Nephron (organoid): Measurements from ENCODE around the gene ARHGAP15.
A peak's percentile ranks its signal among the peaks of the same experiment; 100 is the strongest.

Experiments
- H3K27ac Mint-ChIP-seq, 3 experiments: 2 replicates each; pipeline ENCODE4 v1.8.0; 2020; ENCODE audit warnings: mixed read lengths in 3 of 3, mild to moderate bottlenecking in 2 of 3, moderate library complexity in 1 of 3
- H3K27me3 Mint-ChIP-seq: 2 replicates; pipeline ENCODE4 v1.8.0; 2021; ENCODE audit warnings: low read depth, mild to moderate bottlenecking, moderate library complexity, mixed read lengths
- H3K36me3 Mint-ChIP-seq: 2 replicates; pipeline ENCODE4 v1.8.0; 2020; ENCODE audit warnings: low read depth, mixed read lengths
- H3K4me1 Mint-ChIP-seq: 2 replicates; pipeline ENCODE4 v1.8.0; 2020; ENCODE audit warnings: mixed read lengths
- H3K4me3 Mint-ChIP-seq, 3 experiments: 2 replicates each; pipeline ENCODE4 v1.8.0; 2020; ENCODE audit warnings: mild to moderate bottlenecking in 3 of 3, mixed read lengths in 3 of 3, moderate library complexity in 2 of 3
- H3K9me3 Mint-ChIP-seq: 2 replicates; pipeline ENCODE4 v1.8.0; 2020; ENCODE audit warnings: mixed read lengths
- TF ChIP-seq, protein P1 (sequence below), 3 experiments: fragments of 200-600 bp; sonication (generic); IDR thresholded peaks; one replicate each; pipeline ENCODE4 v1.5.0; 2021; ENCODE audit warnings: antibody characterized with exemption in 3 of 3; ENCODE audit not compliant: unreplicated experiment in 3 of 3

The ARHGAP15 gene

DNA sequence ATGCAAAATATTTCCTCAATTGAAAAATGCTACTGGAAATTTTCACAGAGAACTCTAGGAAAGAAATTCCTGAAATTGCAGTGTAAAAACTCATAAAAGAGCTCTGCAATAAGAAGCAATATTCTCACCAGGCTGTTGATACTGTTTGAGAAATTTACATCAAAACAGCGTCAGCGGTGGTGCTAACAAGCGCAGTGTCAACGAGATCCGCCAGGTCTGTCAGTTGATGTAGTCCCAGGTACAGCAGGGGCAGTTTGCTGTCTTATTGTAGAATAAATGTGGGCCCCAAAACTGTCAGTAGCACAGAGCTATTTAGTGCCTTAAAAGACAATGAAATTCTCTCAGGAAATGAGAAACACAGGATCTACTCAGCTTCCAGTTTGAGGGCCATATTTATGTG is 611.2 kb downstream of the ARHGAP15 start:
- H3K4me3 Mint-ChIP-seq: no peak overlapping the region
- H3K4me1 Mint-ChIP-seq: peaks cover 19% of the 10 kb centered on the region
- no peaks in the 10 kb centered on the region for H3K9me3 Mint-ChIP-seq
- no peaks in the 10 kb centered on the region for H3K36me3 Mint-ChIP-seq
- peak overlapping the region in 1 of 3 experiments; percentile 51 for H3K27ac Mint-ChIP-seq
- no peaks in the 10 kb centered on the region for H3K27me3 Mint-ChIP-seq
- TF ChIP-seq, protein P1, sequence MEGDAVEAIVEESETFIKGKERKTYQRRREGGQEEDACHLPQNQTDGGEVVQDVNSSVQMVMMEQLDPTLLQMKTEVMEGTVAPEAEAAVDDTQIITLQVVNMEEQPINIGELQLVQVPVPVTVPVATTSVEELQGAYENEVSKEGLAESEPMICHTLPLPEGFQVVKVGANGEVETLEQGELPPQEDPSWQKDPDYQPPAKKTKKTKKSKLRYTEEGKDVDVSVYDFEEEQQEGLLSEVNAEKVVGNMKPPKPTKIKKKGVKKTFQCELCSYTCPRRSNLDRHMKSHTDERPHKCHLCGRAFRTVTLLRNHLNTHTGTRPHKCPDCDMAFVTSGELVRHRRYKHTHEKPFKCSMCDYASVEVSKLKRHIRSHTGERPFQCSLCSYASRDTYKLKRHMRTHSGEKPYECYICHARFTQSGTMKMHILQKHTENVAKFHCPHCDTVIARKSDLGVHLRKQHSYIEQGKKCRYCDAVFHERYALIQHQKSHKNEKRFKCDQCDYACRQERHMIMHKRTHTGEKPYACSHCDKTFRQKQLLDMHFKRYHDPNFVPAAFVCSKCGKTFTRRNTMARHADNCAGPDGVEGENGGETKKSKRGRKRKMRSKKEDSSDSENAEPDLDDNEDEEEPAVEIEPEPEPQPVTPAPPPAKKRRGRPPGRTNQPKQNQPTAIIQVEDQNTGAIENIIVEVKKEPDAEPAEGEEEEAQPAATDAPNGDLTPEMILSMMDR (IDR thresholded peaks at IDR 0.05; ENCODE audit: unreplicated experiment in 3 of 3): no peak

DNA sequence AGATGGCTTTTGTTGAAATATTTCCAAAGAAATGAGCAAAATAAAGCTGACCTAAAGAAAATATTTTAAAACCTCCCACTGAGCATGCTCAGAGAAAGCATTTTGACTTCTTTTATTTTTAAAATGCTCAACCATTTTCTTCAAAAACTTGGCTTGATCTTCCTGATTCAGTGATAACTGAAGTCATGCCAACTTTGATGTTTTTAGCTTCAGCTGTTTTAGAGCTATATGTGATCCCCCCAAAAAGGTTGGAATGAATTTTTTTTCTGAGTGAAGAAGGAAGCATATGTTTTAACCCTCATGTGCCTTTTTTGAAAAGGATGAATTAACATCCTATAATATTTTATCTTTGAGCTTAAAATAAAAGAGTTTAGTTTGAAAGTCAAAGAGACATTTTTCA is 612.0 kb downstream of the ARHGAP15 start:
- TF ChIP-seq, protein P1 (IDR thresholded peaks at IDR 0.05; ENCODE audit: unreplicated experiment in 3 of 3): no peak
- no peaks in the 10 kb centered on the region for H3K36me3 Mint-ChIP-seq
- no peaks in the 10 kb centered on the region for H3K27me3 Mint-ChIP-seq
- H3K9me3 Mint-ChIP-seq: no peaks in the 10 kb centered on the region
- H3K4me1 Mint-ChIP-seq: peaks cover 22% of the 10 kb centered on the region
- H3K4me3 Mint-ChIP-seq: no peak overlapping the region
- peak overlapping the region in 2 of 3 experiments; percentile 32 to 51 for H3K27ac Mint-ChIP-seq

DNA sequence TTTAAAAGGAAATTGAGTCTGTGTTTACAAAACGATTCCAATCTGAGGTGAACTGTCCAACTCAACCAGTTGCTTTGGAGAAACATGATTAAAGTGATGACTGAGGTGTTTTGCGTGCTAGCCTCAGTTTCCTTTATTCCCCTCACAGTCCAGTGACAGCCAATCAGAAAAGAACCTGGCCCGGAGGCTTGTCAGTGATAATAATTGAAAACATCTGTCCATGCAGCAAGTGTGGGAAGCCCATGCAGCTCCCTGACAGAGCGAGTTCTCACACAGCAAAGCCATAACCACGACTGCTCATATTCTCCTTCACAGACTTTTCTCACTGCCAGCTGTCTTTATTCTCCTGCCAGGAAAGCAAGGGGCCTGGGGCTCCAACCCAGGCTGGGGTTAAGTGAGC is 613.4 kb downstream of the ARHGAP15 start:
- Mint-ChIP-seq H3K27me3 (no peaks in the 10 kb centered on the region), H3K36me3 (no peaks in the 10 kb centered on the region), H3K4me3 (no peak overlapping the region), H3K4me1 (peaks cover 23% of the 10 kb centered on the region), H3K9me3 (no peaks in the 10 kb centered on the region), H3K27ac (peak overlapping the region; percentile 45 to 63 (median 61))
- TF ChIP-seq, protein P1 (IDR thresholded peaks at IDR 0.05; ENCODE audit: unreplicated experiment in 3 of 3): no peak

DNA sequence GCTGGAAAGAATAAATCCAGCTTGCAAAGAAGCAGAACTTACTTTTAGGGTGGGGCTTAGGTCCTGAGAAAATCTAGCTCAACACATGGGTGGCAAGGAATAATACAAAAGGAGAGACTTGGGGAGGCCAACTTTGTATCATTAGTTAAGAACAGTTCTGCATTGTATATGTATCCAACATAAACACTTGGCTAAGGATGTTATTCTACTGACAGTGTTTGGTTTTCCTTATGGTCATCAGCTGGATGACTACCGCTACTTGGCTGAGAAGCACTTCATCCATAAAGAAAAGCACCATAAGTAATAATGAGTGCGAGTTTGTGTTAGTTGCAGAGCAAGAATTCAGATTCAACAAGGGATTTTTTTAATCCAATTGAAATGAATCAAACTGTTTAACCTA is 614.9 kb downstream of the ARHGAP15 start:
- TF ChIP-seq, protein P1 (IDR thresholded peaks at IDR 0.05; ENCODE audit: unreplicated experiment in 3 of 3): no peak
- no peaks in the 10 kb centered on the region for H3K9me3 Mint-ChIP-seq
- H3K4me3 Mint-ChIP-seq: no peak overlapping the region
- peaks cover 29% of the 10 kb centered on the region for H3K4me1 Mint-ChIP-seq
- no peaks in the 10 kb centered on the region for H3K27me3 Mint-ChIP-seq
- H3K27ac Mint-ChIP-seq: peak overlapping the region in 2 of 3 experiments; percentile 54 to 74
- no peaks in the 10 kb centered on the region for H3K36me3 Mint-ChIP-seq

DNA sequence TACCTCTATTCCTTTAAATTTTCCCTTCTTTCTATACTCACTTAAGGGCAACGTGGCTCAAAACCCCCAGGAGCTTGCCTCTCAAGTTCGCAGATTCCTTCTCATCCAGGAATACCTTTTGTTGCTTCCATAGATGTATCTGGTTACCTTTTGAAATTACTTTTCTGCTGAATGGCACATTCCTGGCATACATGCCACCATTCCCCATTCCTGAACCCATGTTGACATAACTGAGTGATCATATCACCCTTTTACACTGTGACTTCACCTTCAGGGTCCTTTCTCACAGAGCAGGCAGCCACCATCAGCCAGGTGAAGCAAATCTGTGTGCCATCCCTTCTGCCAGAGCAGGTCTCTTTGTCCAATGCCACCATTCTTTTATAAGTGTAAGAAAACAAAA is 615.8 kb downstream of the ARHGAP15 start:
- peak overlapping the region in 2 of 3 experiments; percentile 18 to 72 for H3K27ac Mint-ChIP-seq
- no peak overlapping the region for H3K4me3 Mint-ChIP-seq
- no peaks in the 10 kb centered on the region for H3K36me3 Mint-ChIP-seq
- H3K4me1 Mint-ChIP-seq: peaks cover 29% of the 10 kb centered on the region
- H3K9me3 Mint-ChIP-seq: no peaks in the 10 kb centered on the region
- no peaks in the 10 kb centered on the region for H3K27me3 Mint-ChIP-seq
- TF ChIP-seq, protein P1 (IDR thresholded peaks at IDR 0.05; ENCODE audit: unreplicated experiment in 3 of 3): no peak

DNA sequence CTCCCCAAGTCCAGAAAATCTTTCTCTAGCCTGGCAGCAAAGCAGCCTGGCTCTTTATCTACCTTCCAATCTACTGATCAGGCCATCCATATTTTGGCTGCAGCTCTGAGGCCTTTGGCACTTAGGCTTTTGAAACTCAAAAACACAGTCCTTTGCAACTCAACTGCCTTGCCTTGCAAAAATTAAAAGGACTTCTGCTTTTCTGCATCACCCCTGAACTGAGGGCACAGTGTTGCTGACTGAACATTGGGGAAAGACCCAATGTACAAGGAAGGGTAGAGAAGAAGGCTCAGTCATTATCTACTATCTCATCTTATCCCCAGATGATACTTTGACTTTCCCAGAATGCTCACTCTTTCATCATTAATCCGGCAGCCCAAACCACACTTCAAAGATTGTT is 625.5 kb downstream of the ARHGAP15 start:
- H3K9me3 Mint-ChIP-seq: no peaks in the 10 kb centered on the region
- no peak overlapping the region for H3K4me3 Mint-ChIP-seq
- TF ChIP-seq, protein P1 (IDR thresholded peaks at IDR 0.05; ENCODE audit: unreplicated experiment in 3 of 3): no peak
- no peak overlapping the region for H3K27ac Mint-ChIP-seq
- H3K36me3 Mint-ChIP-seq: no peaks in the 10 kb centered on the region
- H3K4me1 Mint-ChIP-seq: peaks cover 3% of the 10 kb centered on the region
- H3K27me3 Mint-ChIP-seq: no peaks in the 10 kb centered on the region
